NCI-H2196 treated with DMSO at 0.1 percent for 48 hours (cell line): ENCODE data around the gene CPEB3.
"Not testable (repeated sequence)": the region's sequence is repeated elsewhere in the genome, so short reads cannot be mapped to it uniquely, and the experiment has no call there.

Source experiments
- DNase-seq: peaks from one replicate; lab custom pipeline; 2025; ENCODE audit not compliant: unreplicated experiment; lab: John Stamatoyannopoulos, UW

Gene CPEB3

DNA sequence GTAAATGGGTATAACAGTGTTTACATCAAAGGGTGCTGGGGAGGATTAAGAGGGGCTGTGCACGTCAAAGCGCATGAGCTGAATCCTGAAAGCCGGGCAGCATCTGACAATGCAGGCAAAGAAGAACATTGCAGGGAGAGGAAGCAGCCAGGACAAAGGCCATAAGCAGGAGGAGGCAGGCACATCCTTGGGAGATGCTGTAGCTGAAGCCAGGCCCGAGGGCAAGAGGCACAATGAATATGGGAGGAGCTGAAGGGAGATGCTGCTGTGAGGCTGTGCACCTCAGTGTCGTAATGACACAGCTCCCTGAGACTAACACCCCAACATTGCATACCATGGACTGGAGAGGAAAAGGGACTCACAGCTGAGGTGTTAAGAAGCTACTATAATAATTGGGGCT is 238.1 kb downstream of the CPEB3 start:
- DNase-seq, result no peak

DNA sequence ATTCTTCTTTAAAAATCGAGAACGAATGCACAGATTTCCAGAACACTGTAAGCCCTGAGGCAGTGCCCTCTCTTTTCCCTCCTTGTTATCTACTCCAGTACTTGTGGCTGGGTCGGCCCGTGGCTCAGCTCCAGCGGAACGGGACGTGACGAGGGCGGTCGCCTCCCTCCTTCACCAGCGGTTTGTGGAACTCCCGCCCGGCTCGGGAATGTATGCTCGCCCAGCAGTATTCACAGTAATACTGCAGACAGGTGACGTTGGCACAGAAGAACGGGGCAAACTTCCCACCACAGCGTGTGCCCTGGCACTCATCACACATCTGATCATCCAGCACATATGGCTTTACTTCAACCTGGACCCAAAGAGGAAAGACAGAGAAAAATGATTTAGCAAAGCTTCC is 238.8 kb downstream of the CPEB3 start:
- no peak for DNase-seq

DNA sequence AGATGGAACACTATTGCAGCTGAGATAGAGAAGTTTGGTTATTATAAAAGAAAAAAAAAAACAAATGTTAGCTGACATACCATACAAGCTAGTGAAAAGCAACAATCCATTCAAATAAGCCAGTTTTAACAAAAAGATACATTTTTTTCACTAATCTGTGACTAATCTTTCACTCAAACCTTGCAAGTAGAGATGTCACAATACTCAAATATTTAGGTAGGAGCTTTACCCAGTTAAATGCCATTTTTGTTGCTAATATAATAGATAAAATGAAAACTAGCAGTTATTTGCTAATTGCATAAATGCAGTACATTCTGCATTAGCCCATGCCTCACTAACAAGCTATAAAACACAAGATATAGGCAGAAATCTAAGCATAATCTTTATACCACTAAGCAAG is 243.7 kb downstream of the CPEB3 start:
- no peak for DNase-seq

DNA sequence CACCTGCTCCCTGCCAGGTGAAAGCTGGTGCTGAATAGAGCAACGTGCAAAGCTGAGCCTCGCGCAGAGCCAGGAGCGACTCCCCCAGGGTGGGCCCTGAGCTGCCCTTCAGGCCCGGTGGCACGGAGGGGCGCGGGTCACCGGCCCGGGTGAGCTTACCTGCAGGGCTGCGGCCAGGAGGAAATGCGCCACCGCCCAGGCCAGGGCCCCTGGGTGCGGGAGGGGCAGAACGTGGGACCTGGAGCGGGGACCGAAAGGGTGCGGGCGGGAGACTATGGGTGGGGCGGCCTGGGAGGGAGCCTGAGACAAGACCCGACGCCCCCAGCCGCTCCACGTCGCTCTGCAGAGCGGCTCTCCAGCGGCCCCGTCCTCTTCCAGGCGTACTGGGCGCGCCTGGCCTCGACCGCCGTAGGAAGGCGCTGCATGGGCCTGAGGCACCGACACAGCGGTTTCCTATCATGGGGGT is 245.2 kb downstream of the CPEB3 start:
- DNase-seq, result no peak

DNA sequence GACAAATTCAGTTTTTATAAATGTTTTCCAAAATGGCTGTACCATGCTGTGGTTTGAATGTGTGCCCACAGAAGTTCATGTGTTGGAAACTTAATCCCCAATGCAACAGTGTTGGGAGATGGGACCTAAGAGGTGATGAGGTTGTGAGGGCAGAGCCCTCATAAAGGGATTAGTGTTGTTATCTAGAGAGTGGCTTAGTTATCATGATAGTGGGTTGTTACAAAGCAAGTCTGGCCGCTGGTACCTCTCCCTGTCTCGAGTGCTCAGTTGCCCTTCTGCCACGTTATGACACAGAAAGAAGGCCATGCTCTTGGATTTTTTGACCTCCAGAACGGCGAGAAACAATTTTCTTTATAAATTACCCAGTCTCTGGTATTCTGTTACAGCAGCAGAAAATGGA is 248.3 kb downstream of the CPEB3 start:
- no peak for DNase-seq

DNA sequence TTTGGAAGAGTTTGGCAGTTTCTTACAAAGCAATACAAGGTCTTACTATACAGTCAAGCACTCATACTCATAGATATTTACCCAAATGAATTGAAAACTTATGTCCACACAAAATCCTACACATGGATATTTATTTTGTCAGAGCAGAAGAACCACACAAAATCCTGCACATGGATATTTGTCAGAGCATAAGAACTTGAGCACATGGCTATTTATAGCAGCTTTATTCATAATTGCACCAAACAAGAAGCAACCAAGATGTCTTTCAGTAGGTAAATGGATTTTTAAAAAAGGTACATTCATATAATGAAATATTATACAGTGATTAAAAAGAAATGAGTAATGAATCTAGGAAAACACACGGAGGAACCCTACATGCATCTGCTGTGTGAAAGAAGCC is 251.9 kb downstream of the CPEB3 start:
- DNase-seq, result no peak

DNA sequence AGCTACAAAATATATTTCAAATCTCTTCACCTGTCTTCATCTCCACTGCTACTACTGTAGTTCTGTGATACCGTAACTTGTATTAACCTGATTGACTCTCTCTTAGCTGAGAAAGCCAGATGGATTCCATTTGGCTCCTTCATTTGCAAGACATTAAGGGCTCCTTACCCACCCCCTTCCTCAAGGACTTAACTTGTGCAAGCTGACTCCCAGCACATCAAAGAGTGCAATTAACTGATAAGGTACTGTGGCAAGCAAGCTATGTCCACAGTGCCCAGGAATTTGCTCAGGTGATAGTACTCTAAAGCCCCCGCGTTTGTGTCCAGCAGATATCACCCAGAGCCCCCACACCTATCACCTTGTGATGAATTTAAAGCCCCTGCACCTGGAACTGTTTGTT is 257.8 kb downstream of the CPEB3 start:
- DNase-seq, result not testable (repeated sequence)

DNA sequence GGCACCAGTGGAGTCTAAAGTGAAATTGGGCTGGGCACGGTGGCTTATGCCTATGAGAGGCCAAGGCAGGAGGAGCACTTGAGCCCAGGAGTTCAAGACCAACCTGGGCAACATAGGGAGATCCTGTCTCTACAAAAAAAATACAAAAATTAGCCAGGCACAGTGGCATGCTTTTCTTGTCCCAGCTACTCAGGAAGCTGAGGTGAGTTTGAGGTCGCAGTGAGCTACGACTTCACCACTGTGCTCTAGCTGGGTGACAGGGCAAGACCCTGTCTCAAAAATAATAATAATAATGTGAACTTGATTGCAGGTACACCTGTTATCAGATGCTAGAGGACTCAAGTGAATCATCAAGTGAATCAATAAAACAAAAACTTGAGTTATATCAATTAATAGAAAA is 259.3 kb downstream of the CPEB3 start:
- no peak for DNase-seq

DNA sequence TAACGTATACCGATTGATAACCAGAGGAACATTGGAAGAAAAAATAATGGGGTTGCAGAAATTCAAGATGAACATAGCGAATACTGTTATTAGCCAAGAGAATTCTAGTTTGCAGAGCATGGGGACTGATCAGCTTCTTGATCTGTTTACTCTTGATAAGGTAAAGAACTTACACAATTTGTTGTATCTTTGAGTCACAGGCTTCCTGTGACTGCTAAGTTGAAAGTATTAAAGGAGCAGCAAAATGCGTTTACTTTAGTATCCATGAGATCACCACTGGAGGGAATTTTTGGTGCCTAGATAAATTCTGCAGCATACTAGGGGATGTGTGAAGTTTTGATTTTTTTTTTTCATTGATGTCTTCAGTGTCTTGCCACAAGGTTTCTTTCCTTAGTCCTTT is 263.7 kb downstream of the CPEB3 start:
- DNase-seq, result no peak

DNA sequence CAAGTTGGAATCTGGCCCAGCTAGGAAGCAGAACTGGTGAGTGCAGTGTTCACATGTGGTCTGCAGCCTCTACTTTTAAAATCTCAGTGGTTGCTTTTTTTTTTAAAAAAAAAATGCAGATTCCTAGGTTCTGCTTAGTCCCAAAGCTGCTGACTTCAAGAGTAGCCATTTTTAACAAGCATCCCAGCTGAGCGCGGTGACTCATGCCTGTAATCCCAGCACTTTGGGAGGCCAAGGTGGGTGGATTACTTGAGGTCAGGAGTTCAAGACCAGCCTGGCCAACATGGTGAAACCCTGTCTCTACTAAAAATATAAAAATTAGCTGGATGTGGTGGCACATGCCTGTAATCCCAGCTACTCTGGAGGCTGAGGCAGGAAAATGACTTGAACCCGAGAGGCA is 265.5 kb downstream of the CPEB3 start:
- DNase-seq, result not testable (repeated sequence)

DNA sequence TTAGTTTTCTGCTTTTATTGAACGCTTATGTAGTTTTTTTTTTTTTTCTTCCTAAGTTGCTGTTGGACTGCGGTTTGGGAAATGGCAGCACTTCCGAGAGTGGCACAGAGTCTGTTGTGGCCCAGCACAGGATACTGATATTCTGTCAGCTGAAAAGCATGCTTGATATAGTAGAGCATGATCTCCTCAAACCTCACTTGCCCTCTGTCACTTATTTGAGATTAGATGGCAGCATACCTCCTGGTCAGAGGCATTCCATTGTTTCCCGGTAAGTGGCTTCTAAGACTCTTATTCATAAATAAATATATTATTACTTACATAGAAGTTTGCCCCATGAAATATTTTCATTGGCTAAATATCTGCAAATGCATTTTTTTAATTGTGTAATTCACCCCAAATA is 266.2 kb downstream of the CPEB3 start:
- DNase-seq, result no peak

DNA sequence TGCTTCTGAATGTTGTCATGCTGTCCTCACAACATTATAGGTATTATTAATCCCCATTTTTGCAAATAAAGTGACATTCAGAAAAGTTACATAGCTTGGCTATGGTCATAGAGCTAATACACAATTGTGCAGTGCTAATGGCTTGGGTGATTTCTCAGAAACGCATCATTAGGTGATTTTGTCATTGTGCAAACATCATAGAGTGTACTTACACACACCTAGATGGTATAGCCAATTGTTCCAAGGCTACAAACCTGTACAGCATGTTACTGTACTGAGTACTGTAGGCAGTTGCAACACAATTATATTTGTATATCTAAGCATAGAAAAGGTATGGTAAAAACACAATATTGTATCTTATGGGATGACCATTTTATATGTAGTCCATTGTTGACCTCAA is 276.3 kb downstream of the CPEB3 start:
- no peak for DNase-seq

DNA sequence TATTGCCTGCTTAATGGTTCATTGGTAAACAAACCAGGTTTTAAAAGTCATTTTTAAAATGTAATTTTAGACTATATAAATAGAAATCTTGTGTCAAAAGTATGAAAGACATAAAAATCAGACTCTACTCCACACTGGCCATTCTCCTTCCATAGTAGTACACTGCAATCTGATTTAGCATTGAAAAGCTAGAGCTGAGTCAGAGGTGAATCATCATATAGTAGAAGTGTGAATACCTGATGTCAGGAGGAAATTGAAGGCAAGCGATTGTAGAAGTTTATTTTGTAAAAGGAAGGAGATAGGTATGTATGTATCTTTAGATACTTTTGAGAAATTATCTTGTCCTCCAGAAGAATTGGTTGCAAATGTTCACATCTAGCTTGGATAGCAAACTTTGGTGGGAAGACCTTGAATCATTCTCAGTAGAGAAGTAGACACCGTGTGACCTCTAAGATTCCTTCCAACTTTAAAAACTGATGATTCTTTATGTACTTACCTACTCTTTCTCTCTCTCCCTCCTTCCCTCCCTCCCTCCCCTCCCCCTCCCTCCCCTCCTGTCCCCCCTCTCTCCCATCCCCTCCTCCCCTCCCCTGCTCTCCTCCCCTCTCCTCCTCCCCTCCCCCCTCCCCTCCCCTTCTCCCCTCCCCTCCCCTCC is 279.2 kb downstream of the CPEB3 start:
- DNase-seq, result no peak

DNA sequence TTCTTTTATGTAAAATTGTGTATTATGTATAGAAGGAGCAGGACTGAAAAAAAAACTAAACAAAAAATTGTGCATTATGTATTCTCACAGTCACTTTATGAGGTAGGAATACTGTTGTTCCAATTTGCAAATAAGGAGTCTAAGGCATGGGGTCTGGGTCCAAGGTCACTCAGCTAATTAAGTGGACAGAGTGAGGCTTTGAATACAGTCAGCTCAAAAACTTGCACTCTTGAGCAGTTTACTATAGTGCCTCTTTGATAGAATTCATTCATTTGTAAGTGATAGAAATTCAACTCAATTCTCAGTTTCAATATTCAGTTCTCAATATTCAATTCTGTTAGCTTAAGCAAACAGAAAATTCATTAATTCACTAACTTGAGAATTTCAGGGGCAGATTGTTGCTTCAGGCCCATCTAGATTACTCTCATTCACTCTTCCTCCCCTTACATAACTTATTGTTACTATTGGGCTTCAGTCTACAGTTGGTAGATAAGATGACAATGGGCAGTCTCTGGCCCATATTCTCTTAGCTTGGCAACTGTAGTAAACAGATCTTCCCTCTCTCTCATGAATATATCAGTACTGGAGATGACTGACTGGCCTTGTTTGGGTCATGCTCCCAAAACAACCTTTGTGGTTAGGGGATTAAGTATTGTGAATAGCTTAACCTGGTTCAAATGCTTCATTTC is 280.7 kb downstream of the CPEB3 start:
- DNase-seq, result no peak

DNA sequence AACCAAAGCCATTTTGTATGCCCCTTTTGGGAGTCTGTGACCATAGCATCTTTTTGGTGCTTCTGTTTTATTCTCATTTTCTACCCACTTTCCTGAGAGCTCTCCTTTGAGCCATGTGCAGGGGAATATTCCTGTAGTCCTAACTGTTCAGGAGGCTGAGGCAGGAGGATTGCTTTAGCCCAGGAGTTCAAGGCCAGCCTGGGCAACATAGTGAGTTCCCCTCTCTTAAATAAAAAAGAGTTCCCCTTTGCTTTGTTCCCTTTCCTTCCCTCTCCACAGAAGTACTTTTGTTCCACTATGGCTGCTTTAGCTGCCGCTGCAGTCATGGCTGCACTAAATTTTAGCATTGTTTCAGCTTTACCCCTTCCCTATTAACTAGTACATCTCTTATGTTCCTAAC is 281.4 kb downstream of the CPEB3 start:
- DNase-seq, result no peak

DNA sequence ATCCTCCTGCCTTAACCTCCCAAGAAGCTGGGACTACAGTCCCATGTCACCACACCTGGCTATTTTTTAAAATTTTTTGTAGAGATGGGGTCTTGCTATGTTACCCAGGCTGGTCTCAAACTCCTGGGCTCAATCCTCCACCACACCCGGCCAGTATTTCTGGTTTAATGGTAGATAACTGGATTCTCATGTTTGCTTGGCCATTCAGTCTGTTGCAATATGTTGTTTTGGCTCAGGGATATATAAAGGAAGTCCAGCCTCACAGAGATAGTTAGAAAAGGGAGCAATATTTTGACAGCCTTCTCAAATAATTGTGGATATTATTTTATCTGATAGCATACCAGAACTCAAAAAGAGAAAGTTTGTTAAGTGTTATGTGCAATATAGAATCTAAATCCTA is 284.9 kb downstream of the CPEB3 start:
- DNase-seq, result no peak

DNA sequence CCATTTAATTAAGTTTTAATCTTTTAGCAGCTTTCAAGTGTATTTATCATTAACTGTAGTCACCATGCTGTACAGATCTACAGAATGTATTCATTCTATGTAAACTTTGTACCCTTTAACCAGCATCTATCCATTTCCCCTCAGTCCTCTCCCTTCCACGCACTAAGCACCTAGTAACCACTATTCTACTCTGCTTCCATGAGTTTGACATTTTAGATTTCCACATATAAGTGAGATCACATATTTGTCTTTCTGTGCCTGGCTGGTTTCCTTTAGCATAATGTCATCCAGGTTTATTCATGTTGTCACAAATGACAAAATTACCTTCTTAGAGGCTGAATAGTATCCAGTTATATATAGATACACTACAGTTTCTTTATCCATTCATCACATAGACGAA is 287.6 kb downstream of the CPEB3 start:
- no peak for DNase-seq

DNA sequence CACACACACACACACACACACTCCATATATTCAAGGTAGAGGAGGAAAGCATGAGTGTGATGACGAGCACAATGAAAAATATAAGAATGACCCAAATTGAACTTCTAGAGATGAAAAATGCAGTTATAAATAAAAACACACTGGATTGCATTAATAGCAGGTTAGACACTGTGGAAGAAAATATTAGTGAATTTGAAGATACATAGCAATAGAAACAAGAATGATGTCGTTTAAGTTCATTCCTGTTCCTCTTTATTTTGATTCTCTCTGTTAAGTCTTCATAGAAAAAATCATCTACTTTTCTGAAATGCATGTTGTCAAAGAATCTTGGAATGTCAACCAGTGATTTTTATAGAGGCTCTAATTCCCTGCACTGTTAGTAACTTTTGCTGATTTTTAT is 288.9 kb downstream of the CPEB3 start:
- no peak for DNase-seq

DNA sequence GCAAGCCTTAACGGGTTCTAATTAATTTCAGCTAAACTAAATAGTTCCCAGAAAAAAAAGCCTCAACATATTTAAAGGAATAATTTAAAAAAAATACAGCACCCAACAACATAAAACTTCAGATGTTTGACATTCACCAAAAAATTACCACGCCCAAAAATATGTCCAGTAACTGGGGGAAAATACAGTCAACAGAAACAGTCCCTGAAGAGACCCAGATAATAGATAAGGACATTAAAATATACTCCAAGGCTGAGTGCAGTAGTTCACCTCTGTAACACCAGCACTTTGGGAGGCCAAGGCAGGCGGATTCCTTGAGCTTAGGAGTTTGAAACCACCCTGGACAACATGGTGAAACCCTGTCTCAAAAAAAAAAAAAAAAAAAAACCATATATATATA is 289.3 kb downstream of the CPEB3 start:
- no peak for DNase-seq
